Adipocyte (in vitro differentiated cells): ENCODE measurements around the gene SFXN5.

Experiments
- DNase-seq: peaks from one replicate; pipeline ENCODE4 v3.0.0-alpha.2; 2015; ENCODE audit warnings: low read depth
- H3K27me3 ChIP-seq: replicated peaks from 2 replicates; pipeline ENCODE4 v1.7.0; 2013; ENCODE audit warnings: mild to moderate bottlenecking, low read length, moderate library complexity; ENCODE audit not compliant: control insufficient read depth, insufficient read depth
- H3K36me3 ChIP-seq: 2 replicates; pipeline ENCODE4 v1.7.0; 2013; ENCODE audit warnings: low read length, mild to moderate bottlenecking, moderate library complexity; ENCODE audit not compliant: control insufficient read depth, insufficient read depth, severe bottlenecking
- H3K4me1 ChIP-seq: 2 replicates; pipeline ENCODE4 v1.7.0; 2013; ENCODE audit warnings: mild to moderate bottlenecking, low read length, moderate library complexity; ENCODE audit not compliant: control insufficient read depth, insufficient read depth
- H3K4me3 ChIP-seq: 2 replicates; pipeline ENCODE4 v1.7.0; 2013; ENCODE audit warnings: mild to moderate bottlenecking, low read length, moderate library complexity
- H3K9ac ChIP-seq: 2 replicates; pipeline ENCODE4 v1.7.0; 2013; ENCODE audit warnings: mild to moderate bottlenecking, low read length, moderate library complexity
- H3K9me3 ChIP-seq: 2 replicates; pipeline ENCODE4 v1.7.0; 2013; ENCODE audit warnings: mild to moderate bottlenecking, low read length, moderate library complexity; ENCODE audit not compliant: control insufficient read depth

Gene SFXN5

GRCh38 chr2:73004466-73004865 lies 67.0 kb downstream of the SFXN5 start:
- Histone ChIP-seq H3K4me3 (no peak overlapping the region), H3K27me3 (no peaks in the 10 kb centered on the region), H3K36me3 (peaks cover 9% of the 10 kb centered on the region), H3K4me1 (no peaks in the 10 kb centered on the region), H3K9me3 (no peaks in the 10 kb centered on the region), H3K9ac (no peak overlapping the region)
- no peak for DNase-seq

- no peak for DNase-seq
- no peaks in the 10 kb centered on the region for H3K4me1 ChIP-seq
- H3K36me3 ChIP-seq, result peaks cover 10% of the 10 kb centered on the region
- no peak overlapping the region for H3K4me3 ChIP-seq
- H3K27me3 ChIP-seq, result no peaks in the 10 kb centered on the region
- no peaks in the 10 kb centered on the region for H3K9me3 ChIP-seq
- H3K9ac ChIP-seq, result no peak overlapping the region
These were observed 68.5 kb downstream of the SFXN5 start for GRCh38 chr2:73003027-73003426.

GRCh38 chr2:73000808-73001570 lies 70.5 kb downstream of the SFXN5 start:
- Histone ChIP-seq H3K9ac (no peak overlapping the region), H3K36me3 (peaks cover 10% of the 10 kb centered on the region)

GRCh38 chr2:72999729-73000725 lies 71.5 kb downstream of the SFXN5 start:
- no peak for DNase-seq
- Histone ChIP-seq H3K9ac (no peak overlapping the region), H3K36me3 (peaks cover 10% of the 10 kb centered on the region), H3K9me3 (no peaks in the 10 kb centered on the region), H3K4me3 (no peak overlapping the region), H3K27me3 (no peaks in the 10 kb centered on the region), H3K4me1 (no peaks in the 10 kb centered on the region)

More at GRCh38 chr2:73000808-73001570, 70.5 kb downstream of the SFXN5 start:
- no peaks in the 10 kb centered on the region for H3K27me3 ChIP-seq
- H3K4me3 ChIP-seq, result no peak overlapping the region
- H3K9me3 ChIP-seq, result no peaks in the 10 kb centered on the region
- no peaks in the 10 kb centered on the region for H3K4me1 ChIP-seq
- DNase-seq, result no peak

GRCh38 chr2:72998724-72999123 lies 72.8 kb downstream of the SFXN5 start:
- Histone ChIP-seq H3K9me3 (no peaks in the 10 kb centered on the region), H3K27me3 (no peaks in the 10 kb centered on the region), H3K4me3 (no peak overlapping the region), H3K4me1 (no peaks in the 10 kb centered on the region), H3K9ac (no peak overlapping the region), H3K36me3 (peaks cover 10% of the 10 kb centered on the region)
- no peak for DNase-seq

GRCh38 chr2:72998234-72998651 lies 73.3 kb downstream of the SFXN5 start:
- Histone ChIP-seq H3K9ac (no peak overlapping the region), H3K9me3 (no peaks in the 10 kb centered on the region), H3K4me3 (no peak overlapping the region), H3K27me3 (no peaks in the 10 kb centered on the region), H3K36me3 (peaks cover 10% of the 10 kb centered on the region), H3K4me1 (no peaks in the 10 kb centered on the region)
- no peak for DNase-seq

GRCh38 chr2:72996117-72996502 lies 75.4 kb downstream of the SFXN5 start:
- Histone ChIP-seq H3K36me3 (peaks cover 9% of the 10 kb centered on the region), H3K9ac (no peak overlapping the region), H3K9me3 (no peaks in the 10 kb centered on the region), H3K4me3 (no peak overlapping the region), H3K4me1 (no peaks in the 10 kb centered on the region), H3K27me3 (no peaks in the 10 kb centered on the region)
- no peak for DNase-seq

- H3K4me1 ChIP-seq, result no peaks in the 10 kb centered on the region
- H3K4me3 ChIP-seq, result no peak overlapping the region
- peaks cover 6% of the 10 kb centered on the region for H3K36me3 ChIP-seq
- H3K9me3 ChIP-seq, result no peaks in the 10 kb centered on the region
- DNase-seq, result no peak
- H3K27me3 ChIP-seq, result no peaks in the 10 kb centered on the region
- no peak overlapping the region for H3K9ac ChIP-seq
These were observed 75.9 kb downstream of the SFXN5 start for GRCh38 chr2:72995430-72996116.

GRCh38 chr2:72994991-72995380 lies 76.5 kb downstream of the SFXN5 start:
- Histone ChIP-seq H3K4me1 (peaks cover 6% of the 10 kb centered on the region), H3K9ac (no peak overlapping the region), H3K36me3 (peaks cover 6% of the 10 kb centered on the region), H3K27me3 (no peaks in the 10 kb centered on the region), H3K4me3 (no peak overlapping the region), H3K9me3 (no peaks in the 10 kb centered on the region)
- no peak for DNase-seq

- DNase-seq, result no peak
These were observed 77.1 kb downstream of the SFXN5 start for GRCh38 chr2:72994282-72994990.

More at GRCh38 chr2:72994282-72994990, 77.1 kb downstream of the SFXN5 start:
- H3K9ac ChIP-seq, result no peak overlapping the region
- peaks cover 11% of the 10 kb centered on the region for H3K4me1 ChIP-seq
- H3K27me3 ChIP-seq, result no peaks in the 10 kb centered on the region
- H3K36me3 ChIP-seq, result peaks cover 6% of the 10 kb centered on the region
- no peak overlapping the region for H3K4me3 ChIP-seq
- no peaks in the 10 kb centered on the region for H3K9me3 ChIP-seq
